Loucy (cell line): ENCODE measurements around the gene MBNL1.

Experiments used
- EZH2phosphoT487 ChIP-seq: fragments of 200-600 bp; IDR thresholded peaks from 2 replicates; pipeline ENCODE4 v1.6.1; 2018; ENCODE audit warnings: antibody characterized with exemption, mild to moderate bottlenecking, moderate library complexity, borderline replicate concordance
- TF ChIP-seq, protein P1 (sequence below): fragments of 200-600 bp; sonication (generic); conservative IDR thresholded peaks from 2 replicates; pipeline ENCODE4 v1.5.1; 2014; ENCODE audit warnings: mild to moderate bottlenecking, antibody characterized with exemption, low read length

DNA sequence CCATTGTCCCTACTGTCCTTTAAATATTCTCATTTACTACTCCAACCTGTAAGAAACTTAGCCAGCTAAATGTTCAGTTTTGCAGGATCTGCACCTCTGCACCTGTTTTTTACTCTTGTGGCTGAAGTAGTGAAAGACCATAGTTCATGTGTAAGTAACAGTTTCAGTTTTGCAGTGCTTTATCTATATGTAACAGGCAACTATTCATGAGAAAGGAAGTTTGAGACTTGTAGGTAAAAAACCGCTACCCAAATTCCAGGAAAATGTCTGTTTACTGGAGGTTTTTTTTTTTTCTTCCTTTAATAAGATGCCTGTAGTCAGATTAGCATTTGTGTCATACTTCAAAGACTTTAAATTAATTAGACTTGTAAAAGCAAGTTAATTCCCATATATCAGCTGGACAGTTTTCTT lies 25.4 kb upstream of the MBNL1 start:
- TF ChIP-seq, protein P1, sequence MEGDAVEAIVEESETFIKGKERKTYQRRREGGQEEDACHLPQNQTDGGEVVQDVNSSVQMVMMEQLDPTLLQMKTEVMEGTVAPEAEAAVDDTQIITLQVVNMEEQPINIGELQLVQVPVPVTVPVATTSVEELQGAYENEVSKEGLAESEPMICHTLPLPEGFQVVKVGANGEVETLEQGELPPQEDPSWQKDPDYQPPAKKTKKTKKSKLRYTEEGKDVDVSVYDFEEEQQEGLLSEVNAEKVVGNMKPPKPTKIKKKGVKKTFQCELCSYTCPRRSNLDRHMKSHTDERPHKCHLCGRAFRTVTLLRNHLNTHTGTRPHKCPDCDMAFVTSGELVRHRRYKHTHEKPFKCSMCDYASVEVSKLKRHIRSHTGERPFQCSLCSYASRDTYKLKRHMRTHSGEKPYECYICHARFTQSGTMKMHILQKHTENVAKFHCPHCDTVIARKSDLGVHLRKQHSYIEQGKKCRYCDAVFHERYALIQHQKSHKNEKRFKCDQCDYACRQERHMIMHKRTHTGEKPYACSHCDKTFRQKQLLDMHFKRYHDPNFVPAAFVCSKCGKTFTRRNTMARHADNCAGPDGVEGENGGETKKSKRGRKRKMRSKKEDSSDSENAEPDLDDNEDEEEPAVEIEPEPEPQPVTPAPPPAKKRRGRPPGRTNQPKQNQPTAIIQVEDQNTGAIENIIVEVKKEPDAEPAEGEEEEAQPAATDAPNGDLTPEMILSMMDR: no peak
- TF ChIP-seq EZH2phosphoT487: no peak
